Panc1 (cell line): ENCODE data around the gene ISOC2. TPM values are rescaled to one million over a fixed set of nuclear protein-coding genes. Genes with fewer than 3 reads are reported as not detected.

Experiments used
- ATAC-seq: fragments of 200-7000 bp; cut with Tn5 transposase; 2 replicates; pipeline ENCODE4 v1.9.1; 2020; ENCODE audit warnings: mild to moderate bottlenecking, moderate library complexity
- BruUV-seq: library from RNA; stranded (reverse); fragments of 400-500 nt; replicated peaks from 2 replicates; lab custom pipeline; 2021; lab: Mats Ljungman, UMichigan
- CTCF ChIA-PET: fragments of 300-600 bp; sonication (Branson Sonifier 250); formaldehyde crosslinking; loops from one replicate; lab custom pipeline; 2022; ENCODE audit warnings: antibody characterized with exemption; lab: Charles Lee
- POLR2A ChIA-PET: fragments of 300-600 bp; sonication (Branson Sonifier 250); formaldehyde crosslinking; loops from one replicate; lab custom pipeline; 2022; ENCODE audit warnings: antibody characterized with exemption; lab: Charles Lee
- DNase-seq: peaks from one replicate; pipeline ENCODE4 v3.0.0-alpha.2; 2010; ENCODE audit warnings: low read depth, low spot score
- H3K27ac ChIP-seq: 2 replicates; pipeline ENCODE4 v1.5.1; 2011; ENCODE audit warnings: mild to moderate bottlenecking, low read length, inconsistent platforms
- H3K27me3 ChIP-seq: fragments of 200-500 bp; sonication (Bioruptor generic); 2 replicates; pipeline ENCODE4 v1.6.0; 2014; ENCODE audit warnings: low read length, inconsistent platforms; ENCODE audit not compliant: control insufficient read depth, insufficient read depth
- H3K36me3 ChIP-seq: fragments of 200-500 bp; sonication (Bioruptor generic); 2 replicates; pipeline ENCODE4 v1.5.1; 2014; ENCODE audit warnings: inconsistent platforms, mild to moderate bottlenecking, low read length, moderate library complexity; ENCODE audit not compliant: control insufficient read depth, insufficient read depth
- H3K4me1 ChIP-seq: 2 replicates; pipeline ENCODE4 v1.5.1; 2011; ENCODE audit warnings: inconsistent platforms, mild to moderate bottlenecking, low read length, moderate library complexity; ENCODE audit not compliant: control insufficient read depth, insufficient read depth
- H3K4me3 ChIP-seq, 2 experiments: 2 replicates each; pipeline ENCODE4 v1.5.1; 2011 to 2012; ENCODE audit warnings: low read depth in 2 of 2, low read length in 2 of 2, mild to moderate bottlenecking in 2 of 2, inconsistent platforms in 1 of 2, moderate library complexity in 1 of 2
- H3K9me3 ChIP-seq: fragments of 200-500 bp; sonication (Bioruptor generic); 2 replicates; pipeline ENCODE4 v1.5.1; 2014; ENCODE audit warnings: low read depth, mild to moderate bottlenecking, inconsistent platforms, low read length, moderate library complexity; ENCODE audit not compliant: control insufficient read depth, insufficient read depth
- CTCF ChIP-seq: fragments of 450-650 bp; IDR thresholded peaks from 2 replicates; pipeline ENCODE4 v1.5.1; 2017; ENCODE audit warnings: mild to moderate bottlenecking
- POLR2AphosphoS5 ChIP-seq: IDR thresholded peaks from 2 replicates; pipeline ENCODE4 v1.6.1; 2012; ENCODE audit warnings: mild to moderate bottlenecking, low read depth, low read length, moderate library complexity
- SIN3A ChIP-seq: IDR thresholded peaks from 2 replicates; pipeline ENCODE4 v1.6.1; 2012; ENCODE audit warnings: low read depth, mild to moderate bottlenecking, low read length, moderate library complexity, borderline replicate concordance; ENCODE audit not compliant: insufficient read depth
- TCF7L2 ChIP-seq: IDR thresholded peaks from 2 replicates; pipeline ENCODE4 v1.6.1; 2011; ENCODE audit warnings: mild to moderate bottlenecking, low read depth, low read length, inconsistent platforms
- in situ Hi-C: cut with HindIII; loops from 2 replicates; pipeline ENCODE4 v1.10.0; 2016; ENCODE audit warnings: low sequenced_read_pairs, low pct_unique_long_range_greater_than_20kb
- intact Hi-C: fragments of 100-400 bp; cut with micrococcal nuclease; formaldehyde crosslinking; loops from one replicate; pipeline ENCODE4 v1.10.0; 2022; ENCODE audit not compliant: unreplicated experiment
- total RNA-seq: library from RNA; stranded (reverse); gene quantifications from one replicate; pipeline ENCODE4 v1.2.1, GENCODE V29; 2021; ENCODE audit not compliant: unreplicated experiment
- TF ChIP-seq, protein P1 (sequence below), 2 experiments: IDR thresholded peaks; 2 replicates each; pipeline ENCODE4 v1.6.1; 2011 to 2012; ENCODE audit warnings: low read depth in 2 of 2, control low read depth in 1 of 2, low read length in 1 of 2, mild to moderate bottlenecking in 1 of 2, moderate library complexity in 1 of 2; ENCODE audit not compliant: insufficient read depth in 1 of 2

The ISOC2 gene
- total RNA-seq, 1 experiment from 2014 or later: 150 TPM

DNA sequence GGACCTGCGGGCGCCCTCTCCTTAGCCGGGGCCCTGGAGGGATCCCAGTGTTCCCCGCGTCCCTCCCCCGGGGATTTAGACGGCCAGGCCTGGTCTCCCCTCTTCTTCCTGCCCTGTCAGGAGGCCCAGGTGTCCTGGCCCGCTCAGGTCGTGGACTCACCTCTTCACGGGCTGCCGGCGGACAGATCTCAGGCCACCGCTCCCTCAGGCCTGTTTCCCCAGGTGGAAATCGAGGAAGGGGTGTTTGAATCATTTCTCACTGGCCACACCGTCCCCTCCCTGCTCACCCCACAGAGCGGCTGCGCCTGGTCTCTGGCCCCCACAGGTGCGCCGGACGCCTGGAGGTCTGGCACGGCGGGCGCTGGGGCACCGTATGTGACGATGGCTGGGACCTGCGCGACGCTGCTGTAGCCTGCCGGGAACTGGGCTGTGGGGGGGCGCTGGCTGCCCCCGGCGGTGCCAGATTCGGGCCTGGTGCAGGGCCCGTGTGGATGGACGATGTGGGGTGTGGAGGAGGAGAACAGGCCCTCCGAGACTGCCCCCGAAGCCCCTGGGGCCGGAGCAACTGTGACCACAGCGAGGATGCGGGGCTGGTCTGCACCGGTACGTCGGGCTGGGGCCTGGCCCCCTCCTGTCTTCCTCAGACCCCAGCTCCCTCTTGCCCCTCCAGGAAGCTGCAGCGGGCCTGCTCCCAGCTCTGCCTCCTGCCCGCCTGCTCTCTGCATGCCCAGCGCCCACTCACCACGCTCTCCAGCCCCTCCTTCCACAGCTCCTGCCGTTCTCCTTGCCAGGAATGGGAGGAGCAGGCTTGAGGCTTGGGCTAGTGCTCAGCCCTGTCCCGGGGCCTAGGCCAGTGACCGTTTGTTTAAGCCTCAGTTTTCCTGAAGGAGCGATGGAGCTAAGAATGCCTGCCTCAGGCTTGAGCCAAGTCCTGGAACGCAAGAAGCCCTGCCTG lies 29.3 kb upstream of the ISOC2 start:
- CTCF ChIA-PET: interaction anchor here (1.2 kb wide), 1 partner anchor 23 kb away, joined by 4 read pairs; no protein-coding TSS in a partner anchor
- peaks cover 69% of the 10 kb centered on the region for H3K4me1 ChIP-seq
- no TSS peak for BruUV-seq
- H3K4me3 ChIP-seq: no peak overlapping the region
- intact Hi-C loops (no loop called here), in situ Hi-C loops (no loop called here)
- POLR2A ChIA-PET: interaction anchor here (0.7 kb wide), 1 partner anchor 134 kb away, joined by 5 read pairs; no protein-coding TSS in a partner anchor
- H3K27me3 ChIP-seq: no peaks in the 10 kb centered on the region
- no peak for TF ChIP-seq SIN3A
- TF ChIP-seq CTCF: no peak
- TF ChIP-seq POLR2AphosphoS5: no peak
- TF ChIP-seq, protein P1, sequence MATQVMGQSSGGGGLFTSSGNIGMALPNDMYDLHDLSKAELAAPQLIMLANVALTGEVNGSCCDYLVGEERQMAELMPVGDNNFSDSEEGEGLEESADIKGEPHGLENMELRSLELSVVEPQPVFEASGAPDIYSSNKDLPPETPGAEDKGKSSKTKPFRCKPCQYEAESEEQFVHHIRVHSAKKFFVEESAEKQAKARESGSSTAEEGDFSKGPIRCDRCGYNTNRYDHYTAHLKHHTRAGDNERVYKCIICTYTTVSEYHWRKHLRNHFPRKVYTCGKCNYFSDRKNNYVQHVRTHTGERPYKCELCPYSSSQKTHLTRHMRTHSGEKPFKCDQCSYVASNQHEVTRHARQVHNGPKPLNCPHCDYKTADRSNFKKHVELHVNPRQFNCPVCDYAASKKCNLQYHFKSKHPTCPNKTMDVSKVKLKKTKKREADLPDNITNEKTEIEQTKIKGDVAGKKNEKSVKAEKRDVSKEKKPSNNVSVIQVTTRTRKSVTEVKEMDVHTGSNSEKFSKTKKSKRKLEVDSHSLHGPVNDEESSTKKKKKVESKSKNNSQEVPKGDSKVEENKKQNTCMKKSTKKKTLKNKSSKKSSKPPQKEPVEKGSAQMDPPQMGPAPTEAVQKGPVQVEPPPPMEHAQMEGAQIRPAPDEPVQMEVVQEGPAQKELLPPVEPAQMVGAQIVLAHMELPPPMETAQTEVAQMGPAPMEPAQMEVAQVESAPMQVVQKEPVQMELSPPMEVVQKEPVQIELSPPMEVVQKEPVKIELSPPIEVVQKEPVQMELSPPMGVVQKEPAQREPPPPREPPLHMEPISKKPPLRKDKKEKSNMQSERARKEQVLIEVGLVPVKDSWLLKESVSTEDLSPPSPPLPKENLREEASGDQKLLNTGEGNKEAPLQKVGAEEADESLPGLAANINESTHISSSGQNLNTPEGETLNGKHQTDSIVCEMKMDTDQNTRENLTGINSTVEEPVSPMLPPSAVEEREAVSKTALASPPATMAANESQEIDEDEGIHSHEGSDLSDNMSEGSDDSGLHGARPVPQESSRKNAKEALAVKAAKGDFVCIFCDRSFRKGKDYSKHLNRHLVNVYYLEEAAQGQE (IDR thresholded peaks at IDR 0.05; ENCODE audit: insufficient read depth in 1 of 2, low read depth in 2 of 2, low read length in 1 of 2): no peak
- no peak for TF ChIP-seq TCF7L2
- peak overlapping the region; percentile 64 for H3K27ac ChIP-seq
- ATAC-seq: peak; percentile 6
- no peak for DNase-seq
- no peaks in the 10 kb centered on the region for H3K36me3 ChIP-seq
- no peaks in the 10 kb centered on the region for H3K9me3 ChIP-seq

DNA sequence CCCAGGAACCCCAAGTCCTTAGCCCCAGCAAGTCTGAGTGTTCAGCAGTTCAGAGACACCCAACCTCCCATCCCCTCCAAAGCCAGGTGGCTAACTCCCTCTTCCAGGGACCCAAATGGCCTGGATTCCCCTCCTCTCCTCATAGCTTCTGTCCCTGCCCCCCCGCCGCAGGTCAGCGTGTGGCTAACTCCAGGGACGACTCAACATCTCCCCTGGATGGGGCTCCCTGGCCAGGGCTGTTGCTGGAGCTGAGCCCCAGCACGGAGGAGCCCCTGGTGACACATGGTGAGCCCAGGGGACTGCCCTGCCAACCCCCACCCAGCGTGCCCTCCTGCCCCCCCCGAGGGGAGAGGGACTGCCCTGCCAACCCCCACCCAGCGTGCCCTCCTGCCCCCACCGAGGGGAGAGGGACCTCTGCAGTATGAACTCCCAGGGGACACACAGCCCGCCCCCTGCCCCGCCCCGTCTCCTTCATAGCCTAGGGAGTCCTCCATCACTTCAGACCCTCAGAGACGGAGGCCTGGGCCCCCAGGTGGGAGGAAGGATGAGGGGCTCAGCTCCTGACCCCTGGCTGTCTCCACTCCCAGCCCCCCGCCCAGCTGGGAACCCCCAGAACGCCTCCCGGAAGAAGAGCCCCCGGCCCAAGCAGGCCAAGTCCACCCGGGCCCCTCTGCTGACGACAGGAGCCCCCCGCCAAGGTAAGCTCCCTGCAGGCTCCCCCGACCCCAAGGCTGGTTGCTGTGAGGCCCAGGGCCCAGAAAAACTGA lies 28.5 kb upstream of the ISOC2 start:
- Histone ChIP-seq H3K36me3 (peaks cover 3% of the 10 kb centered on the region; the same call in 1 of the 2 replicates), H3K9me3 (no peaks in the 10 kb centered on the region), H3K4me1 (peaks cover 73% of the 10 kb centered on the region), H3K27ac (peak overlapping the region; percentile 64), H3K4me3 (no peak overlapping the region), H3K27me3 (no peaks in the 10 kb centered on the region)
- ChIA-PET POLR2A (no interaction called here), CTCF (interaction anchor here (0.7 kb wide), 1 partner anchor 18 kb away, joined by 3 read pairs; no protein-coding TSS in a partner anchor)
- no TSS peak for BruUV-seq
- DNase-seq (no peak), ATAC-seq (no peak)
- intact Hi-C loops (no loop called here), in situ Hi-C loops (no loop called here)
- no peak for TF ChIP-seq TCF7L2
- TF ChIP-seq CTCF: no peak
- no peak for TF ChIP-seq SIN3A
- no peak for TF ChIP-seq POLR2AphosphoS5
- TF ChIP-seq, protein P1 (IDR thresholded peaks at IDR 0.05; ENCODE audit: insufficient read depth in 1 of 2, low read depth in 2 of 2, low read length in 1 of 2): no peak
